GM18517 (cell line): ENCODE measurements around the gene CYP2U1.
"Not testable (repeated sequence)": the region's sequence is repeated elsewhere in the genome, so short reads cannot be mapped to it uniquely, and the experiment has no call there.

Experiments used
- ATAC-seq: cut with Tn5 transposase; IDR thresholded peaks from one replicate; pipeline ENCODE4 v1.9.1; 2021; ENCODE audit warnings: mild to moderate bottlenecking, moderate library complexity; ENCODE audit not compliant: unreplicated experiment

CYP2U1 gene

DNA sequence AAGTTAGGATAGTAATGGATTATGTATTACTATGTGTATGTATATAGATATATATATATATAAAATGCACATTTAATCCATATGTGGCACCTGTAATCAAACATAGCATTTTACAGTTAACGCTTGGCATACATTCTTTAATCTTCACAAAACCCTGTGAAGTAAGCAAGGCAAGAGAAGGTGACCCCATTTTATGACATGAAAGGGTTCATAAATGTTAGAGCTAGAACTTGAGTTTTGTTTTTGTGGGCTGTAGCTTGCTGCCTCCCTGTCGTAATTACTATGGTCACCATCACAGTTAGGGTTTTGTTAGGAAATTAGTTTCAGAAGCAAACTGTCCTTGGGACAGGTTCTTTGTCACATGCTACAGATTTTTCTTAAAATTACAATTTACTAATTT is 13.8 kb upstream of the CYP2U1 start:
- no peak for ATAC-seq

DNA sequence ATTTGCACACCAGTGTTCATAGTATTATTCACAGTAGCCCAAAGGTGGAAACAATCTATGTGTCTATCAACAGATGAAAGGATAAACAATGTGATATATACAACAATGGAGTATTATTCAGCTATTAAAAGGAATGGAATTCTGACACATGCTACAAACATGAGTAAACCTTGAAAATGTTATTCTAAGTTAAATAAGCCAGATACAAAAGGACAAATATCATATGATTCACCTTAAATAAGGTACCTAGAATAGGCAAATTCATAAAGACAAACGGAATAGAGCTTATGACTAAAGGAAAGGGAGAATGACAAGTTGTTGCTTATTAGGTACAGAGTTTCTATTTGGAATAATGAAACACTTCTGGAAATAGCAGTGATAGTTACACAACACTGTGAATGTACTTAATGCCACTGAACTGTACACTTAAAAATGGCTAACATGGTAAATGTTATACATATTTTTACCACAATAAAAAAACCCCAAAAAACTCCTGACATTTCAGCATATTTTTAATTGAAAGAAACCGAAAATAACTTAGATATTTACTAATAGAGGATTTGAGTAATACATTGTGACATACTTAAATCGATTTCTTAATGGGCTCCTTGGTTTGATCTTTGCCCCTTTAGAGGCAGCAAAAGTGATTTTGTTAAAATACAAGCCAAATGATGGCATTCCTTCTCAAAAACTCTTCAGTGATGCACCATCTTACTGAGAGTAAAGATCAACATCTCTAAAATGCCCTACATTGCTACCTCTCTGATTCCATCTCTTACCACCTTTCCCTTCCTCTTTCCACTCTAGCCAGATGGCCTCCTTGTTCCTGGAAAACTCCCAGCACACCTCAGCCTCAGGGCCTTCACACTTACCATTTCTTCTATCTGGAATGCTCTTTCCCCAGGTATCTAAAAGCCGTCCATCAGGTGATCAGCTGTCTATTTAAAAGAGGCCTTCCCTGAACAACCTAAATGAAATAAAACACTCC is 8.6 kb upstream of the CYP2U1 start:
- ATAC-seq, result no peak

DNA sequence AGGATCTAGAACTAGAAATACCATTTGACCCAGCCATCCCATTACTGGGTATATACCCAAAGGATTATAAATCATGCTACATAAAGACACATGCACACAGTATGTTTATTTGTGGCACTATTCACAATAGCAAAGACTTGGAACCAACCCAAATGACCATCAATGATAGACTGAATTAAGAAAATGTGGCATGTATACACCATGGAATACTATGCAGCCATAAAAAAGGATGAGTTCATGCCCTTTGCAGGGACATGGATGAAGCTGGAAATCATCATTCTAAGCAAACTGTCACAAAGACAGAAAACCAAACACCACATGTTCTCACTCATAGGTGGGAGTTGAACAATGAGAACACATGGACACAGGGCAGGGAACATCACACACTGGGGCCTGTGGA is 5.6 kb upstream of the CYP2U1 start:
- ATAC-seq, result not testable (repeated sequence)

DNA sequence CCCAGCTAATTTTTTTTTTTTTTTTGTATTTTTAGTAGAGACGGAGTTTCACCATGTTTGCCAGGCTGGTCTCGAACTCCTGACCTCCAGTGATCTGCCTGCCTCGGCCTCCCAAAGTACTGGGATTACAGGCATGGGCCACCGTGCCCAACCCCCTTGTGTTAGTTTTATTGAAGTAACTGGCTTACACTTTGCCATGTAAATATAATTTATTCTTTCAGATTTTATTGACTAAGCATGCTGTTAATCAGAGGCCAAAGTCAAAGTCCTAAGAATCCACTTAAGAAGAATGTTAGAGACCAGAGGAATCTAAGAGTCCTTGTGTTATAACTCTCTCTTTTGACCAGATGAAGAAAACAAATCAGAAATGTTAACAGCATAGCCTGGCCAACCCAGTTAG is 4.5 kb upstream of the CYP2U1 start:
- not testable (repeated sequence) for ATAC-seq

DNA sequence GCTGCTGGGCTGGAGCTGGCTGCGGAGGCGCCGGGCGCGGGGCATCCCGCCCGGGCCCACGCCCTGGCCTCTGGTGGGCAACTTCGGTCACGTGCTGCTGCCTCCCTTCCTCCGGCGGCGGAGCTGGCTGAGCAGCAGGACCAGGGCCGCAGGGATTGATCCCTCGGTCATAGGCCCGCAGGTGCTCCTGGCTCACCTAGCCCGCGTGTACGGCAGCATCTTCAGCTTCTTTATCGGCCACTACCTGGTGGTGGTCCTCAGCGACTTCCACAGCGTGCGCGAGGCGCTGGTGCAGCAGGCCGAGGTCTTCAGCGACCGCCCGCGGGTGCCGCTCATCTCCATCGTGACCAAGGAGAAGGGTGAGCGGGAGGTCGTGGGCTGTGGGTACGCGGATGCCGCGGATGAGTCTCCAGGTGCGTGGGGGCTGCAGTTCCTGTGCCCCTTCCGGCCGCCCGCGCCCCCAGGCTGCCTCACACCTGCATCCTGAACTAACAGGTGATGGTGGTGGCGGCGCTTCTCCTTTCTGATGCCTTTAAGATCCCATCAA is 499 bp downstream of the CYP2U1 start:
- no peak for ATAC-seq

DNA sequence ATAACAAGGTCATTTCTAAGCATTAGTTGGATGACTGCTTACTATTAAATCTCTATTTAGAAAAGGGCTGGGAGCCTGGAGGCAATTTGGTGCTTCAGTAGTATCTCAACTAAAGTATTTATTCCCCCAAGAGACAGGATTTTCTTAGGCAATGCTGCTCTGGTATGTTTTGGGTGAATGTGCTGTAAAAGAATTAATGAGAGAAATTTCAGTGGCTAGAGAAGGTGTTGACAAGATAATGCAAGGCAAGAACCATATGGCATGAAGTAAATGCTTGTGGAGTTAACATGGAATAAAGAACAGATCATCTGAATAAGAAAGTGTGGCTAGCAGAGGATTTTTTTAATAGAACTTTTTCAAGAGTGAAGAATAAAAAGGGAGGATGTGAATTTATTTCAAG is 3.9 kb downstream of the CYP2U1 start:
- ATAC-seq, result no peak

DNA sequence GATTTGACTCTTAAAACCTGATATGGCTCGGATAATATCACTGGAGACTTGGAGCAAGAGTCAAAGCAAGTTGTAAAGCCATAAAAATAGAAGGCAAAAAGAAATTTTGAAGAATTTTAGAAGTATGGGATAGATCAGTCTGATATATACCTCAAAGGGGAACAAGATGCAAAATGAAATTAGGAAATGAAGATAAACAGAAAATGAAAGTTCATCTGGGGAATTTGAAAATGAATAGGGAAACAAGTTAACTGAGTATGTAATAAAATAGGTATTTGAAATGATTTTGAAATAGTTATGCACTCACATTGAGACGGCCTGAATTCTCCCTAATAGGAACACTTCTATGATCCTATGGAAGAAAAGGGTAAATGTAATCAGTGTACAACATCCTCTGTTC is 5.7 kb downstream of the CYP2U1 start:
- no peak for ATAC-seq

DNA sequence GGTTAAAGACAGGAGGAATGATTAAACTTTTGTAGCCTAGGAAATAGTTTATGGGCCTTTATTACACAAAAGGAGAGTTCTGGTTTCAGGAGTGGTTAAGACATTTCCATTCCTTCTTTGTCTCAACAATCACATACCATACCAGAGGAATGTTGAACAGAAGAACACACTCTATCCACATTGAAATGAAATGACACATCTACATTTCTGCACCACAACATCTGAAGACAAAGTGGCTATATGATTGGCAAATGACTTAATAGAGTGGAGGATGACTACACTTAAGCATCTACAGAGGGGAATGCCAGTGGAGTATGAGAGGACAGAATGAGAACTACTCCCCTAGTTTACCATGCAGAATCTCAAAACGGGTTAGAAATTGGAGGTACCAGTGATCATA is 8.0 kb downstream of the CYP2U1 start:
- ATAC-seq, result no peak

DNA sequence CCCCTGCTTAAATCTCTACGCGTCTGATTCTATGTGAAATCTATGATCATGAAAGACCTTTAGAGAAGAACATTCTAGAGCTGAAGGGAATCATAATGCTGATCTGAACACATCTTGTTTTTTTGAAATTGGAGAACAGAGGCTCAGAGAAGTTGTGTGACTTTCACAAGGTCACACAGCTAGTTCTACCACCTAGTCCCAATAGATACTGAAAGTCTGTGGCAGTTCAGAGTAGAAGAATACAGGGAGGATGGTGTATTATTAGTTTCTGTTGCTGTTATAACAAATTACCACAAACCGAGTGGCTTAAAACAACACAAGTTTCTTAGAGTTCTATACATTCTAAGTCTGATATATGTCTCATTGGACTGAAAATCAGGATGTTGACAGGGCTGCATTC is 14.5 kb downstream of the CYP2U1 start:
- ATAC-seq, result no peak

DNA sequence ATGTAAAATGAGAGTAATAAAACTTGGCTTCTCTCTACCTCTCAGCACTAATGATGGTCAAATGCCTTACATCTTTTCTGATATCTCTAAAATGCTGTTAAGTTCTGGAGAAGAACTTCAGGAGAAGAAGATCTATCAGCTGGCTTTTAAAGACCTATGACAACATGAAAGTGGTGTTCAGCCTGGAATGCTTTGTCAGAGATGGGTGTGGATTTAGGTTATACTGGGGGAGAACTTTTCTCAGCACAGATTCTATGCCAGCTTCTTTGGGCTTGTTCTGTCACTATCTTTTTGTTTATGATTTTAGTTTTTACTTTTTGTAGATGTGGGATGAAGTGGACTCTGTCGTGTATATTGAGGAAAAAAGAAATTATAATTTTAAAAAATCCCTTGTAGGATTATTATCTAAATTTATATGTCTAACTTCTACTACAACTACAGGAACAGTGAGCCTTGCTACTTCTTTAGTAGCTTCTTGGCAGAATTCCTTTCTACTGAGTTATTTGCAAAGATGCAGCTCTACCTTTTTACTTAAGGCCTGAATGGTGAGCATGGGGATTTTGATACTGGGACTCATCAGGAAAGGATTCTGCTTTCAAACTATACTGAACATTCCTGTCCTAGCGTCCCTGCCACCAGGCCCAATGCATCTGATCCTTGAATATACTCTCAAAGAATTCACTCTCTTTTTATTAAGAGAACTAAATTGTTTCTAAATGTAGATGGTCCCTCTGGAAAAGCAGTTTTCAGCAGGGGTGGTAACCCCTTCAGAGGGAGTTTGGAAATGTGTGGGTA is 19.6 kb downstream of the CYP2U1 start:
- no peak for ATAC-seq

DNA sequence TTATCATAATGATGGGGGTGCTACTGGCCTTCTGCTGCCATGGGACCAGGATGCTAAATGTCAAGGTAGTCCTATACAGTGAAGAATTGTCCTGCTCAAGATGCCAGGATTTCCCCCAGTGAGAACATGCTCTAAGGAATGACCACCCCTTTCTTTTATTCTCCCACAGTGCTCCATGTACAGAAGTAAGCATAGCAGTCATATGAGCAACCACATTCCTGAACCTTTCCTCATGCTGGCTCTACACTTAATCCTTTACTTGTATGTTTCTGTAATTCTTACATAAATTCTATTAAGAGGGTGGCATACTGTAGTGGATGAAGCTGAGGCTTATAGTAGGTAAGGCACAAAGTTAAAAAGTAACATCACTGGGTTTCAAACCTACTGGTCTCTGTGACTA is 20.2 kb downstream of the CYP2U1 start:
- no peak for ATAC-seq

DNA sequence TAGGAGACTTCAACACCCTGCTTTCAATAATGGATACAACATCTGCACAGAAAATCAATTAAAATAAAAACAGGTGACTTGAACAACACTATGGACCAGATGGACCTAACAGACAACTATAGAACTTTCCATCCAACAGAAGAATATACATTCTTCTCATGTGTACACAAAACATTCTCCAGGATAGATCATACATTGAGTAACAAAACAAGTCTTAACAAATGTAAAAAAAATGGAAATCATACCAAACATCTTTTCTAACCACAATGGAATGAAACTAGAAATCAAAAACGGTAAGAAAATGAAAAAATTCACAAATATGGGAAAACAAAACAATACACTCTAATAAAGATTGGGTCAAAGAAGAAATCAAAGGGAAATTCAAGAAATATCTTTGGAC is 24.7 kb downstream of the CYP2U1 start:
- ATAC-seq, result no peak

DNA sequence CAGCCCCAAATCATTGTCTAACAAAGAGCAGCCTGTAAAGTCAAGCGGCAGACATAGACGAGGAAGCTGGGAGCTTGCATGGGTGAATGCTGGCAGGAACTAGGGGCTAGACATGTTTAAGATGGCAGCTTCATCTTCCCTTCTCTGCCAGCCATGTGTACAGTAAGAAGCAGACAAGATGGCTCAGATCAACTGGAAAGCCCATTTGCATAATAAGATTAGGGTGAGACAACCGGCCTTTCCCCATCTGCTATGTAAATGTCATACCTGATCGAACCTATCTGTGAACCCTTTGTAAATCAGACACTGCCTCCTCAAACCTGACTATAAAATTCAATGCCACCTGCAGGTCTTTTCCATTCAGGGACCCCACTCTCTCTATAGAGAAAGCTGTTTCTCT is 35.6 kb downstream of the CYP2U1 start:
- no peak for ATAC-seq

DNA sequence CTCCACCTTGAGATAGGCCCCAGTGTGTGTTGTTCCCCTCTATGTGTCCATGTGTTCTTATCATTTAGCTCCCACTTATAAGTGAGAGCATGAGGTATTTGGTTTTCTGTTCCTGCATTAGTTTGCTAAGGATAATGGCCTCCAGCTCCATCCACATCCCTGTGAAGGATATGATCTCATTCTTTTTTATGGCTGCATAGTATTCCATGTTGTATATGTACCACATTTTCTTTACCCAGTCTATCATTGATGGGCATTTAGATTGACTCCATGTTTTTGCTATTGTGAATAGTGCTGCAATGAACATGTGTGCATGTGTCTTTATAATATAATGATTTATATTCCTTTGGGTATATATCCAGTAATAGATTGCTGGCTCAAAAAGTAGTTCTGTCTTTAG is 36.2 kb downstream of the CYP2U1 start:
- not testable (repeated sequence) for ATAC-seq

DNA sequence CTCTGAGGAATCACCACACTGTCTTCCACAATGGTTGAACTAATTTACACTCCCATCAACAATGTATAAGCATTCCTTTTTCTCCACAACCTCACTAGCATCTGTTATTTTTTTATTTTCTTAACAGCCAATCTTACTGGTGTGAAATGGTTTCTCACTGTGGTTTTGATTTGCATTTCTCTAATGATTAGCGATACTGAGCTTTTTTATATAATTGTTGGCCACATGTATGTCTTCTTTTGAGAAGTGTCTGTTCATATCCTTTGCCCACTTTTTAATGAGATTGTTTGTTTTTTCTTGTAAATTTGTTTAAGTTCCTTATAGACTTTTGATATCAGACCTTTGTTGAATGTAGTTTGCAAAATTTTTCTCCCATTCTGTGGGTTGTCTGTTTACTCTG is 36.6 kb downstream of the CYP2U1 start:
- ATAC-seq, result not testable (repeated sequence)

DNA sequence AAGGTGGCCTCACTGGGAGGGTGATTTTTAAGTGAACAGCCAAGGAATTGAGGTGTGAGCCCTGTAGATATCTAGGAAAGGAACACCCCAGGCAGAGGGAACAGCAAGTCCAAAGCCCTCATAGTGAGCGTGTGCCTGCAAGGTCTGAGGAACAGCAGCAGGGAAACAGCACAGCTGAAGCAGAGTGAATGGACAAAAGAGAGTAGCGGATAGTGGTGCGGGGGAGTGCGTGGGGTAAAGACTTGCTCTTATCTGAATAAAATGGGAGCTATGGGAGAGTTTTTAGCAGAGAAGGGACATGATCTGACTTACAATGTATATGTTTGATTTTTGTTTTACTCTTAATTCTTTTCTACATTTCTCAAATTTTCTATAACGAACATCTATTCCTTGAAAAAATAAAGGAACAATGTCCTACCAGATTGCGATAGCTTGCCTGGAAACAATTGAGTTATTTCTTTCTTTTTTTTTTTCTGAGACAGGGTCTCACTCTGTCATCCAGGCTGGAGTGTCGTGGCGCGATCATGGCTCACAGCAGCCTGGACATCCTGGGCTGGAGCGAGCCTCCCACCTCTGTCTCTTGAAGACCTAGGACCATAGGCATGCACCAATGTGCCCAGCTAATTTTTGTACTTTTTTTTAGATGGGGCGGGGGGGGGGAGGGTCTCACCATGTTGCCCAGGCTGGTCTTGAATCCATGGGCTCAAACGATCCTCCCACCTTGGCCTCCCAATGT is 38.9 kb downstream of the CYP2U1 start:
- no peak for ATAC-seq

DNA sequence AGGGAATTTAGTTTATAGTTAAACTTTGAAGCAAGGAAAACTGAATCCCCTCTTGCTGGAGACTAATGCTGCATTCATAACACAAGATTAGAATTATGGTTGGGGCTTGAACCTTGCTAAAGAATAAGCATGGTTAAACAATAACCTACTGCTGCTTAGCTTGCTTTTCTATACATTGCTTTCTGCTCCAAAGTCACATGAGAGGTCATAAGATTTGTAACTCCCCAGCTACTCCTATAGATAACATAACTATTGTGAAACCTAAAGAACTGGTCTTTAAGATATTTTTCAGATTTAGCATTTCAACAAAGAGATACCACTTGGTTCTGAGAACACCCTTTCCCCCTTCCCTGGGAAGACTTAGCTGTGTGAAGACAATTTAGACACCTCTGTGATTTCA is 41.3 kb downstream of the CYP2U1 start:
- ATAC-seq, result no peak

DNA sequence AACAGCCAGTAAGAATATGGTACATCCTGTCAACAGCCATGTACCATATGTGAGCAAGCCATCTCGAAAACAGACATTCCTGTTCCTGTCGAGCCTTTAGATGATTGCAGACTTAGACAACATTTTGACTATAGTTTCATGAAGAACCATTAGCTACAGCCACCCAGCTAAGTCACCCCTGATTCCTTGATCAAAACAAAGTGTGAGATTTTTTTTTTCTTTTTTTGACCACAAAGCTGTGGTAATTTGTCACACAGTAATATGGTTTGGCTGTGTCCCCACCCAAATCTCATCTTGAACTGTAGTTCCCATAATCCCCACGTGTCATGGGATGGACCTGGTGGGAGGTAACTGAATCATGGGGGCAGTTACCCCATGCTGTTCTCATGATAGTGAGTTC is 43.2 kb downstream of the CYP2U1 start:
- no peak for ATAC-seq

DNA sequence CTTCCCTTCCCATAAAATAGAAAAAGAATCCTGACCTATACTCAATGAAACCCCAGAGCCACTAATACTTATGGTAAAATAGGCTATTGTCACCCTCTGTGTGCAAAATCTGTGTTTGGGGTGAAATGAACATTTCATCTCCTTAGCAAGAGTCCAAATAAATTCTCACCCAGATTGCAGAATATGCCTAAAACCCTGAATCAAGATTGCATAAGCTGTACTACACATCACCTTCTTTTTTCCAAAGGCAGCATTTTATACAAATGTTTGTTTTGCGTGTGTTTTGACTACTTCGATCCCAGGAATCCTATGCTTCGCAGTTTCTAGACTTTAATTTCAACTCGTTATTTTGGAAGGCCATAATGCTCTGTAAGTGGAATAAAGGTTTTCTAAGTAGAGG is 46.1 kb downstream of the CYP2U1 start:
- ATAC-seq, result no peak

DNA sequence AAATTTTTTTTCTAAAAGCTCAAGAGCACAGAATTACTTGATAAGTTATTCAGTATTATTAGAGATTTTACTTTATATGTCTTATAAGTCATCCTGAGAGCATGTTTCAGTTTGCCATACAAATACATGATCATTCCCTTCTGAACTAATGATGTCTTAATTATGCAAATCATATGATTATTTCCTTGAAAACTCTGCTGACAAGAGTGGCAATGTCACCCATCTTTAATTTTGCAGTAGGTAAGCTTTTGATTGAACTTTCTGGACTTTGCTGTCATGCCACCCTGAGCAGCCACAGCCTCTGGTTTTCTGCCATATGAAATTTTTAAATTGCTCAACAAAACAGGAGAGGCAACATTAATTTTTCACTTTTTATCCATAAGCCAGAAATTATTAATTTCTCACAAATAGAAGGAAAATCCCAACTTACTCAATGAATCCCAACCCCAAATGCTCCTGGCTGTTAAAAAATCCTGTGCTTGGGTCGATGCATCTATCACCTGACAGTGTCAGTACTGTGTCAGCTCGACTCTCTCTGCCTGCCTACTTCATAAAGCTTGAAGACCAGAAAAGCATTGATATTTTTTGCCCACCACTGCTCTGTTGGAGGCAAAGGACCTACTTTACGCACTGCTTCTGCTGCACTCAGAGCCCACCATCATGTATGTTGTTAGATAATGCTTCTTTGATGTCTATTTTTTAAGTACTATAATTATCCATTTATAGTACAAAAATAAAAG is 46.8 kb downstream of the CYP2U1 start:
- no peak for ATAC-seq
